Stimulated activated CD4-positive, alpha-beta T cell treated with anti-CD3 and anti-CD28 coated beads, Interleukin-2, amount 100 ng/mL, for 24 hours (primary cell): ENCODE data around the gene C1RL.
"Not testable (repeated sequence)": the region's sequence is repeated elsewhere in the genome, so short reads cannot be mapped to it uniquely, and the experiment has no call there.

Source experiments
- DNase-seq, 2 donors: peaks; one replicate each; pipeline ENCODE4 v3.0.0-alpha.2; 2020

Gene C1RL

DNA sequence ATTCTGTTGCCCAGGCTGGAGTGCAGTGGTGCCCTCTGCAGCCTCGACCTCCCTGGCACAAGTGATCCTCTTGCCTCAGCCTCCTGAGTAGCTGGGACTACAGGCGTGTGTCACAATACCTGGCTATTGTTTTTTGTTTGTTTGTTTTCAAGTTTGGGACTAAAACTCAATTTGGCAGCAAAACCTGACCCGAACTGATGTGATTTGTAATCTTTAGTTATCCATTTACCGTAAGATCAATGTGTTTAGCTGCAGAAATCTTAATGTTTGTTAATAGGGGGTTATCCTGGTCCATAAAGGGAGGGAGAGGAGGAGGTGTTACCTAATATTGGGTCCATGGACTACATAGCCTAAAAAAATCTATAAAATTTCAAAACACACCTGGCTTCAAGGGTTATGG lies 49.2 kb downstream of the C1RL start:
- no peak for DNase-seq

DNA sequence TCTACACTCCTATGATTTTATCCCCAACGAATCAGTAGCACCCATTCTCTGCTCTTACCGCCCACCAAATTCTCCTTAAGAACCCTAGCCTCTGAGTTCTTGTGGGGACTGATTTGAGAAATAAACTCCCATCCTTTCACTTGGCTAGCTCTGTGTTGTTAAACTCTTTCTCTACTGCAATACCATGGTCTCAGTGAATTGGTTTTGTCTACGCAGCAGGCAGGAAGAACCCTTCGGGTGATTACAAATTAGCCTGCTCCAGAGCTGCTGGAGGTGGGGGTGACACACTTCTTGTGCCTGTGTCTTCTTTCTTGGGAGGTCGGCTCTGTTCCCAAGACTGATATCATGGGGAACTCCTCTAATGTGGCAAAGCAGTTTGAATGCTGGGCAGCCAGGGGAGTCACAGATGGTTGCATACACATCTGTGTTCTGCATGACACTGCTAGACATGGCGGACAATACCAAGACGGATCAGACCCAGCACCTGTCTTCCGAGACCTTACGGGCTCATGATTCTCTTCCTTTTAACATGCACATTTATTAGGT lies 50.1 kb downstream of the C1RL start:
- DNase-seq, result no peak

DNA sequence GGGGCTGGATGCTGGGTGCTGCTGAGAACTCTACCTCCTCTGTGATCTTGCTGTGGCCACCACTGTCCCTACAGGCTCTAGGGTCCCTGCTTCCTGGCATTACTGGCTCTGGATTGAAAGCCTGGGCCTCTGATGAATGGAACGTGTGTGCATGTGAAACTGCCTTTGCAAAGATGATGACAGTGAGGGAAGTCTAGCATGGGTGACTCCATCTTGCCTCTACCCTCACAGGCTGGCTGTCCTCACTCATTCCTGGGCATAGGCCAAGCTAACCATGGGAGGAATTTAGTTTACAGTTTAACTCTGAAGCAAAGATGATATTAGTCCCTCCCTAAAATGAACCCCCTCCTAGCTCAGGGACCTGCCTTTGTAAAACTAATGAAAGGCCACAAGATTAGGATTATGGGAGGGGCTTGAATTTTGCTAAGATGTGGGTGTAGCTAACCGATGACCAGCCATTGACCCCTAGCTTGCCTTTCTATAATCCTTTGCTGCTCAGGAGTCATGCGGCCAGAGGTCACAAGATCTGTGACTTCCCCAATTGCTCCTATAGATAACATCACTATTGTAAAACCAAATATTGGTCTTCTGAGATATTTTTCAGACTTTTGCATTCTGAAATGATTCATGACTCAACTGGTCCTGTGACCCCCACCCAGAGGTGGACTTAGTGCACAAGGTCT lies 50.7 kb downstream of the C1RL start:
- no peak for DNase-seq

DNA sequence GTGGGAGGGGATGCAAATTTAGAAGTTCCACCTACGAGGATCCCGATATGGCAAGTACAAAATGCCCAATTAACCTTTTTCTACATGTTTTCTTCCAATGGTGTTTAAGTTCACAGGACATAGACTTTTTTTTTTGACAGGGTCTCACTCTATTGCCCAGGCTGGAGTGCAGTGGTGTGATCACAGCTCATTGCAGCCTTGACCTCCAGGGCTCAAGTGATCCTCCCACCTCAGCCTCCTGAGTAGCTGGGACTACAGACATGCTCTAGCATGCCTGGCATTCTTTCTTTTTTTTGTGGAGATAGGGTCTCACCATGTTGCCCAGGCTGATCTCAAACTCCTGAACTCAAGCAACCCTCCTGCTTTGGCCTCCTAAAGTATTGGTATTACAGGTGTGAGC lies 53.3 kb downstream of the C1RL start:
- DNase-seq, result not testable (repeated sequence)

DNA sequence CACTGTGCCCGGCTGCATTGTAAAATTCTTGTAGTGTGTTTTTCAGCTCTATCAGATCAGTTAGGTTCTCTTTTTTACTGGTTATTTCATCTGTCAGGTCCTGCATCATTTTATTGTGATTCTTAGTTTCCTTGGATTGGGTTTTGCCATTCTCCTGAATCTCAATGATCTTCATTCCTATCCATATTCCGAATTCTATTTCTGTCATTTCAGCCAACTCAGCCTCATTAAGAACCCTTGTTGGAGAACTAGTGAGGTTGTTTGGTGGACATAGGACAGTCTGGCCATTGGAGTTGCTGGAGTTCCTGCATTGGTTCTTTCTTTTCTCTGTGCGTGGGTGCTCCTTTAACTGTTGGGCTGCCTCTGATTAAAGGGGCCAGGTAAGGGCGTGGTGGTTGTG lies 54.1 kb downstream of the C1RL start:
- DNase-seq, result no peak

DNA sequence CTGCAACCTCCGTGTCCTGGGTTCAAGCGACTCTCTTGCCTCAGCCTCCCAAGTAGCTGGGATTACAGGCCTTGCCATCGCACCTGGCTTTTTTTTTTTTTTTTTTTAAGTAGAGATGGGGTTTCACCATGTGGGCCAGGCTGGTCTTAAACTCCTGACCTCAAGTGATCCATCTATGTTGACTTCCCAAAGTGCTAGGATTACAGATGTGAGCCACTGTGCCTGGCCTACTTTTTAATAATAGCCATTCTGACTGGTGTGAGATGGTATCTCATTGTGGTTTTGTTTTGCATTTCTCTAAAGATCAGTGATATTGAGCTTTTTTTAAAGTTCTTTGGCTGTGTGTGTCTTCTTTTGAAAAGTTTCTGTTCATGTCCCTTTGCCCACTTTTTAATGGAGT lies 59.0 kb downstream of the C1RL start:
- not testable (repeated sequence) for DNase-seq

DNA sequence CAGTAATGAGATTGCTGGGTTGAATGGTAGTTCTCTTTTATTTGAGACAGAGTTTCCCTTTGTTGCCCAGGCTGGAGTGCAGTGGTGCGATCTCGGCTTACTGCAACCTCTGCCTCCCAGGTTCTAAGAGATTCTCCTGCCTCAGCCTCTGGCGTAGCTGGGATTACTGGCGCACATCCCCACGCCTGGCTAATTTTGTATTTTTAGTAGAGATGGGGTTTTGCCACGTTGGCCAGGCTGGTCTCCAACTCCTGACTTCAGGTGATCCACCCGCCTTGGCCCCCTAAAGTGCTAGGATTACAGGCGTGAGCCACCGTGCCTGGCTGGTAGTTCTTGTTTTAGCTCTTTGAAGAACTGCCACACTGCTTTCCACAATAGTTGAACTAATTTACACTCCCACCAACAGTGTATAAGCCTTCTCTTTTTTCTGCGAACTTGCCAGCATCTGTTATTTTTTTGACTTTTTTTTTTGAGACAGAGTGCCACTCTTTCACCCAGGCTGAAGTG lies 59.5 kb downstream of the C1RL start:
- not testable (repeated sequence) for DNase-seq

DNA sequence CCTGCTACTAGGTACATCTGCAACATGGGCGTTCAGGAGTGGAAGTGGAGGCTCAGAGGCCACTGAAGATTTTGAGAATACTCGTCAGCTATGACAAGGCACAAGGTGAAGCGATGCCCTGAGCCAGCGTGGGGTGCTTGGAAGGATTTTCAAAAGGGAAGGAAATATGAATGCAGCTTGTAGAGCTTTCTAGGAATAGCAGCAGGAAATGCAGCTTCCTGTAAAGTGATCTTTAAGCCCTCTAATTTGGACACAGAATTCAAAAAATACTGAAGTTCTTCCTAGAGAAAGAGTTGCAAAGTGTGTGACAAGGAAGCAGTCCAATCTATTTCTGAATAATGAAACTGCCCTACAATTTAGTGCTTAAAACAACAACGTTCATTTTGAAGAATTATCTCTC lies 61.7 kb downstream of the C1RL start:
- no peak for DNase-seq

DNA sequence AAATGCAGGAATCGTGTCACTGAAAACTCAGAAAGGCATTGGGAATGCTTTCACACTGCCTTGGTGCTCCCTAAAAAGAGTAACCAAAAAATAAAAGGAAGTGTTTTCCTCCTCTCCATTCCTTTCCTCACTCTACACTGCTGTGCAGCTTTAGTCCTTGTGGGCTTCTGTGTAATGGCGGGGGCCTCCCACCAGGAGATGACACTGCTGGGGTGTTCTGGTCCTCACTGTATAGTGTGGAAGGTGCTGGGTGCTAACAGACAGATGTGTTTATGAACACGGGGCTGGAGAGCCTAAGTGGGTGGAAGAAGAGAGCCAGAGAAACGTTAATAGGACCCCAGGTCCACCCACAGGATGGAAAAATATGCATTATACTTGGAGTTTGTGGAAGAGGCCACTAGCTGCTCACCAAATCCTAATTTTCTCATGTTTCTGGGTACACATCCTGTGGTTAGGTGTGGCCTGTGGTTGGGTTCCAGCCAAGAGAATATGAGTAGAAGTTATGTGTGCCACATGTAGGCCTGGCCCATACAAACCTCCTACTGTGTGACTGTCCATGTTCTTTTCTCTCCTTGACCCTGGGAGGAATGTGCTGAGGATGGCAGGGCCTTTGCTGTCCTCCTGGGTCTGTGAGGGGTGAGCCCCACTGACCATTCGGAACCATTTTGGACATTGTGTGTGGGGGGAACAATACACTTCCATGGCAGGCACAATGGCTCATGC lies 62.5 kb downstream of the C1RL start:
- DNase-seq, result no peak

DNA sequence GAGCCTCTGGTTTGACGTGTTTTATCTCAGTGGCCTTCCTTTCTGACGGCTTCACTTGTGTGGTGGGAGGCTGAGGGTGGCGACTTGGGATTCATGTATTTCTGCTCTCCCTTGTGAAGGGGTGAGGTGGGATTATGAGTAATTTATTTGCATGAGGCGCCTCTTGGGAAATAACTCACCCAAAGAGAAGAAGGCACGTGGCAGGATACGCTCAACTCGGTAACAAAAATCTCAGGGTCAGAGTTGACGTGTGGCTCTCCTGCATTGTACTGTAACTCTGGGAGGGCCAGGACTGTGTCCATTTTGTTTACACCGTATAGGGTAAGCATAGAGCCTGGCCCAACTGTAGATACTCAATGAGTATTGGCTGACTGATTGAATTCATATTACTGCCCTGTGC lies 63.1 kb downstream of the C1RL start:
- DNase-seq, result no peak
